NCI-H1048 (cell line): ENCODE data around the gene RIGI.
"Not testable (repeated sequence)": the region's sequence is repeated elsewhere in the genome, so short reads cannot be mapped to it uniquely, and the experiment has no call there.

ENCODE experiments used
- DNase-seq: peaks from one replicate; lab custom pipeline; 2025; lab: John Stamatoyannopoulos, UW

RIGI gene

GRCh38 chr9:32526041-32526706 lies at the start of gene RIGI:
Gene RIGI, minus strand, starts transcription at chr9:32526196. Its CDS starts 30 bp downstream, at chr9:32526166.
- peak; percentile 89 for DNase-seq

GRCh38 chr9:32574858-32575257 lies 48.9 kb upstream of the RIGI start:
- DNase-seq: no peak

GRCh38 chr9:32573821-32574220 lies 47.8 kb upstream of the RIGI start:
- no peak for DNase-seq

- DNase-seq: peak; percentile 88
Observed at GRCh38 chr9:32572900-32573523, 47.0 kb upstream of the RIGI start, which contains the start of gene NDUFB6. Gene NDUFB6, minus strand, starts transcription at chr9:32573159. Its CDS starts 99 bp downstream, at chr9:32573060.

- DNase-seq: no peak
Observed at GRCh38 chr9:32571969-32572899, 46.2 kb upstream of the RIGI start.

GRCh38 chr9:32570262-32570661 lies 44.3 kb upstream of the RIGI start:
- no peak for DNase-seq

GRCh38 chr9:32566770-32567169 lies 40.8 kb upstream of the RIGI start:
- DNase-seq: no peak

GRCh38 chr9:32565967-32566366 lies 40.0 kb upstream of the RIGI start:
- no peak for DNase-seq

GRCh38 chr9:32558408-32558934 lies 32.5 kb upstream of the RIGI start:
- DNase-seq: no peak

- DNase-seq: no peak
Observed at GRCh38 chr9:32554591-32554990, 28.6 kb upstream of the RIGI start.

- no peak for DNase-seq
Observed at GRCh38 chr9:32554107-32554506, 28.1 kb upstream of the RIGI start.

GRCh38 chr9:32552172-32552872 lies 26.3 kb upstream of the RIGI start, which contains the start of the genes SMIM27 and TOPORS:
Gene SMIM27, plus strand, starts transcription at chr9:32552327. Its CDS starts 108 bp downstream, at chr9:32552435.
Gene TOPORS, minus strand, starts transcription at chr9:32552586. Its CDS starts 150 bp downstream, at chr9:32552436.
- DNase-seq: peak; percentile 86

- DNase-seq: peak; percentile 35
Observed at GRCh38 chr9:32551276-32552051, 25.5 kb upstream of the RIGI start.

GRCh38 chr9:32550562-32551275 lies 24.7 kb upstream of the RIGI start:
- peak; percentile 79 for DNase-seq

- DNase-seq: no peak
Observed at GRCh38 chr9:32550150-32550561, 24.2 kb upstream of the RIGI start.

- not testable (repeated sequence) for DNase-seq
Observed at GRCh38 chr9:32548213-32548612, 22.2 kb upstream of the RIGI start.

GRCh38 chr9:32545884-32546283 lies 19.9 kb upstream of the RIGI start:
- no peak for DNase-seq

GRCh38 chr9:32543047-32543446 lies 17.1 kb upstream of the RIGI start:
- no peak for DNase-seq

GRCh38 chr9:32533816-32534215 lies 7.8 kb upstream of the RIGI start:
- no peak for DNase-seq

GRCh38 chr9:32533336-32533735 lies 7.3 kb upstream of the RIGI start:
- no peak for DNase-seq
